Activated naive CD4-positive, alpha-beta T cell (primary cell): Measurements from ENCODE around the gene IL17RE.
"Not testable (repeated sequence)": the region's sequence is repeated elsewhere in the genome, so short reads cannot be mapped to it uniquely, and the experiment has no call there.

Experiments
- DNase-seq, 4 experiments: peaks; one replicate each; lab custom pipeline; 2025; lab: John Stamatoyannopoulos, UW

IL17RE gene

GRCh38 chr3:9902372-9903237 is at the start of gene IL17RE:
Gene IL17RE, plus strand, starts transcription at chr3:9902848. Its CDS starts 85 bp downstream, at chr3:9902933.
- DNase-seq: no peak

GRCh38 chr3:9854291-9854940 is 48.2 kb upstream of the IL17RE start:
- DNase-seq: not testable (repeated sequence)

GRCh38 chr3:9855594-9855993 is 47.1 kb upstream of the IL17RE start:
- no peak for DNase-seq

GRCh38 chr3:9859530-9860025 is 43.1 kb upstream of the IL17RE start:
- no peak for DNase-seq

GRCh38 chr3:9861201-9861600 is 41.4 kb upstream of the IL17RE start:
- no peak for DNase-seq

- no peak for DNase-seq
These were observed 41.0 kb upstream of the IL17RE start for GRCh38 chr3:9861626-9862130.

- peak in 1 of 4 experiments; percentile 19 for DNase-seq
These were observed 40.1 kb upstream of the IL17RE start for GRCh38 chr3:9862391-9863057.

- DNase-seq: no peak
These were observed 39.4 kb upstream of the IL17RE start for GRCh38 chr3:9863058-9863772.

GRCh38 chr3:9864200-9864927 is 38.3 kb upstream of the IL17RE start:
- DNase-seq: no peak

GRCh38 chr3:9865125-9865637 is 37.5 kb upstream of the IL17RE start:
- not testable (repeated sequence) for DNase-seq

GRCh38 chr3:9866639-9867038 is 36.0 kb upstream of the IL17RE start:
- no peak for DNase-seq

- no peak for DNase-seq
These were observed 35.5 kb upstream of the IL17RE start for GRCh38 chr3:9867106-9867505.

- DNase-seq: no peak
These were observed 32.7 kb upstream of the IL17RE start for GRCh38 chr3:9869955-9870354.

- no peak for DNase-seq
These were observed 31.7 kb upstream of the IL17RE start for GRCh38 chr3:9870978-9871377.

- not testable (repeated sequence) for DNase-seq
These were observed 30.6 kb upstream of the IL17RE start for GRCh38 chr3:9872067-9872466.

- no peak for DNase-seq
These were observed 27.2 kb upstream of the IL17RE start for GRCh38 chr3:9875448-9875847.

- DNase-seq: not testable (repeated sequence)
These were observed 26.4 kb upstream of the IL17RE start for GRCh38 chr3:9876255-9876654.

GRCh38 chr3:9876991-9877390 is 25.7 kb upstream of the IL17RE start:
- no peak for DNase-seq

GRCh38 chr3:9878700-9879099 is 23.9 kb upstream of the IL17RE start:
- DNase-seq: no peak

- no peak for DNase-seq
These were observed 22.7 kb upstream of the IL17RE start, which contains the start of gene CIDEC for GRCh38 chr3:9879830-9880549. Gene CIDEC, minus strand, starts transcription at chr3:9880253. Its CDS starts 1,767 bp downstream, at chr3:9878486.
